GM18505 (cell line): ENCODE measurements around the gene LAPTM5.

Experiments used
- ATAC-seq: cut with Tn5 transposase; IDR thresholded peaks from one replicate; pipeline ENCODE4 v1.9.1; 2021; ENCODE audit not compliant: unreplicated experiment
- POLR2A ChIP-seq: IDR thresholded peaks from 4 replicates; pipeline ENCODE4 v1.6.1; 2011; ENCODE audit warnings: borderline replicate concordance; ENCODE audit not compliant: insufficient read depth, insufficient read length; ENCODE audit errors: extremely low read depth

LAPTM5 gene

GRCh38 chr1:30745834-30746208 lies 11.8 kb downstream of the LAPTM5 start:
- TF ChIP-seq POLR2A, result no peak
- no peak for ATAC-seq

DNA sequence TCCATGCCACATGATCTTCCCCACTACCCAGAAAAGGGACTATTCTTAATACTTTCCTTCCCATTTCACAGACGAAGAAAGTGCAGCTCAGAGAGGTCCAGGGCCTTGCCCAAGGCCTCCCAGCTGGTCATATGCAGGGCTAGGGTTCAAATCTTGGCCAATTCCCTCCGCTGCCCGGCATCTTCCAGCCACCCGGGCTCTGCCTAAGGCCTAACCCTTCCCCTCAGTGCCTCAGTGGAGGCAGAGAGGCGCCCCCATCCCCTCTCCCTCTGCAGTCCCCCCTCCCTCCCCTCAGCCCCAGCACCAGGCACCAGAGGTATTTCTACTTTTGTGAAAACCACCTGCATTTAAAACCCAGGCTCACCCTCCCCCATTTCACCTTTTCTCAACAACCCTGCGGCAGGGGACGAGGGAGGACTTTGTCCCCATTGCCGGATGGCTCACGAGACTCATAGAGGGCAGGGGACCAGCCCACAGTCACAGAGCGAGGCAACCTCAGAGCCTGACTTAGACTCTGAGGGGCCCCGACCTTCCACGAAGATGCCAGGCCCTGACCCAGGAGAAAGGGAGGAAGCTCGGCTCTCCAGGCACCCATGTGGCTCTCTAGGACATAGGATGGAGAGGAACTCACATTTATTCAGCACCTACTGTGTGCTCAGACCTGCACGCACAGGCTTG lies 12.3 kb downstream of the LAPTM5 start:
- TF ChIP-seq POLR2A, result no peak
- ATAC-seq, result no peak

GRCh38 chr1:30744060-30744756 lies 13.4 kb downstream of the LAPTM5 start:
- ATAC-seq, result no peak
- peak; percentile 73 for TF ChIP-seq POLR2A

DNA sequence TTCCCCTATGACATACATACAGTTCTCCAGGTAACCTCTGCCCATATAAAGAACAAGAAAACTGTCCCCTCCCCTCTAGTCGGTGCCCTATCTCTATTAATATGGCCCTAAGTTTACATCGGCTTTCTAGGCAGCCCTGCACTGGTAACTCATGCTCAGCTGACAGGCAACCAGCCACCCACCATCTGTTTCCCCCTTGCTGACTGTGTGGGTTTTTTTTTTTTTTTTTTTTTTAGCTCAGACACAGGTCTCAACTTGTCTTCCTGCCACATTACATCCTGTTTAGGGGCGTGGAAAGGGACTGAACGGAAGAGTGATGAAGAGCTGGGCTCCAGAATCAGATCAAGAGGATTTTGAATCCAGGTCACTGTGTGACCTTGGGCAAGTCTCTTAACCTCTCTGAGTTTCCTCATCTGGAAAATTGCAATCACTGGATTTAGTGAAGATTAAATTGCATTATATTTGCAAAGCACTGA lies 14.0 kb downstream of the LAPTM5 start:
- TF ChIP-seq POLR2A, result no peak
- no peak for ATAC-seq

DNA sequence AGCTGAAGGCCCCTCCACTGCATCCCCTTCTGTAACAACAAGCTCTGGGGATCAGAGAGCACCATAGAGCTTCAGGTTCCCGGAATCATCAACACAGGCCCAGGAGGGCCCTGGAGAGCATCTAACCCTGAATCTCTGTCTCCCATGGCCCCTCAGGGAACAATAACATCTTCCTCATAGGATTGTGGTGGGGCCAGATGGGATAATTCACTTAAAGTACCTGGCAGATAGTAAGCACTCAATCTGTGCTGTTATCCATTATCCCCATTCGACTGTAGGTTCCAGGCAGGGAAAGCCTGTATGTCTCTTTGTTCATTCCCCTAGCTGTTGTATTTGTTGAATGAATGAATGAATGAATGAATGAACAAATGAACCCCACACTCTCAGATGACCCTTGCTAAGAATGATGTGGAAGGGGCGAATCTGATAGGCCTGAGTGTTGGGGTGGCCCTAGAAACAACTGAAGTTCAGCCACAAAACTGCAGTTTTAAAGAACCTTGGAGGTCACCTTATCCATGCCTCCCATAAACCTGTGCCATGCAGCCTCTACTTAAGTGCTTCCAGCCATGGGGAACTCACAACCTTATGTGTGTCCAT lies 14.5 kb downstream of the LAPTM5 start:
- no peak for ATAC-seq
- TF ChIP-seq POLR2A, result no peak

- TF ChIP-seq POLR2A, result no peak
- no peak for ATAC-seq
These were observed 15.1 kb downstream of the LAPTM5 start for GRCh38 chr1:30742300-30742962.

GRCh38 chr1:30741239-30741894 lies 16.2 kb downstream of the LAPTM5 start:
- no peak for TF ChIP-seq POLR2A
- ATAC-seq, result no peak

GRCh38 chr1:30740251-30741238 lies 17.0 kb downstream of the LAPTM5 start:
- ATAC-seq, result no peak
- peak; percentile 9 for TF ChIP-seq POLR2A

DNA sequence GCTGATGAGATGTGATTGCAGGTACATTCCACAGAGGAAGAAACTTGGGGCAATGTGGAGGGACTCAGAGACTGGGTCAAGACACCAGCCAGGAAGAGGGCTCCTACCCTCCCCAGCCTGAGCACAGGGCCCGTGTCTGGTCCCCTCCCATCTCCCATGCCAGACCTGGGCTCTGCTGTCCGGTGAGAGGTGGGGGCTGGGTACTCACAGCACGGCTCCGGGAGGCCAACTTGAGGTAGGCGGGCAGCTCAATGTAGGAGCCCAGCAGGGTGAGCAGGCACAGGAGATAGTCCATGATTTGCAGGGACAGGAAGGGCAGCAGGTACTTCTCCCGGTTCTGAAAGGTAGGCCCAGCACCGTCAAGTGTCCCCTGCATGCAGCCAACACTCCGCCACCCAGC lies 18.0 kb downstream of the LAPTM5 start:
- ATAC-seq, result no peak
- no peak for TF ChIP-seq POLR2A

DNA sequence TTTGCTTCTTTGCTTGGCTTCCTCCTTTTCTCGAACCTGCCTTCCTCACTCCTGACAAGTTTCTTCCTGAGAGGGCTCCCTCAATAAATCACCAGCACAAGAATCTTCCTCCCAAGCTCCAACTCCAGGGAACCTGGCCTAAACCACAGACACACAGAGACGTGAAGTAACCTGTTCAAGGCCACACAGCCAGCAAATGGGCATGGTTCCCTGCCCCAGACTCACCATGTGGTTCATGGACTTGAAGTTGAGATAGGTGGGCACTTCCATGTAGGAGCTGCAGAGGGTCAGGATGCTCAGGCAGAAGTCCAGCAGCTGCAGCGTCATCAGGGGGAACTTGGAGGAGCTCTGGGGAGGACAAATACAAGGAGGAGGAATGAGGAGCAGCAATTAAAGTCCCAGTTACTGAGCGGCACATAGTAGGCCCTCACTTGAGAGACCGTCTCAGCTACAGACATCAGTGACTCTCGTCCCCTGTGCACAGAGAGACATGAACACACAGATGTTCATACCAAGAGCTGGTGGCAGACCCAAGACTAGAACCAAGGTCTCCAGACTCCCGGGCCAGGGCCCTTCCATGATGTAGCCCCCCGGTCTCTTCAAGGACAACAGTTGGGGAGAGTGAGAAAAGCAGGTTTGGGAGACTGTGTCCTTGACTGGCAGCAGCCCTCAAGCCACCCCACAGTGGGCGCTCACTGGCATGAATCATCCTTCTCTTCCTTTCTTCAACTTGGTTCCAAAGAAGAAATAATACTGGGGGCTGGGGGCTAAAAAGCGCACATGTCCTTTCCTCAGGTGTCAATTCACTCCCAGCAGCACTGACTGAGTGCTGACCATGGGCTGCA lies 18.6 kb downstream of the LAPTM5 start:
- no peak for ATAC-seq
- no peak for TF ChIP-seq POLR2A

DNA sequence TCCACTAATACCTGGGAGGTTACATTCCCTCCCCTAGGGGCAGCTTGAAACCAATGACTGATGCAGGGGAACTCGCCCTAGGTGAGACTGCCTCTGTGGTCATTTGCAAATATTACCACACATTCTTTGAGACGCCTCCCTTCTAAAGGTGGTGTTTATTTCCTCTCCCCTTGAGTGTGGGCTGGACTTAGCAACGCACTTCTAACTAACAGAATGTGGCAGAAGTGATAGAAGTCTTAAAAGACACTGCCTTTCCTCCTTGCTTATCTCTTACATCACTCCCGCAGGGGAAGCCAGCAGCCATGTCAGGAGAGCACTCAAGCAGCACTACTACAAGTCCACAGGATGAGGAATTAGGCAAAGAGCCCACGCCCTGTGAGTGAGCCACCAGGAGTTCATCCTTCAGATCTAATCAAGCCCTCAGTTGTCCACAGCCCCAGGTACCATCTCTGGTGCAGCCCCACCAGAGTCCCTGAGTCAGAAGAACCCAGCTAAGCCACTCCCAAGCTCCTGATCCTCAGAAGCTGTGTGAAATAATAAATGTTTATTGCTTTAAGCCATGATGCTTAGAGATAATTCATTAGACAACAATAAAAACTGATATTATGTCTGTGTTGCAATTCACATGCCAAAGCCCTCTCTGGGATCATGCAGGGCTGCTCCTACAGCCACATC lies 19.4 kb downstream of the LAPTM5 start:
- no peak for ATAC-seq
- TF ChIP-seq POLR2A, result peak; percentile 46

DNA sequence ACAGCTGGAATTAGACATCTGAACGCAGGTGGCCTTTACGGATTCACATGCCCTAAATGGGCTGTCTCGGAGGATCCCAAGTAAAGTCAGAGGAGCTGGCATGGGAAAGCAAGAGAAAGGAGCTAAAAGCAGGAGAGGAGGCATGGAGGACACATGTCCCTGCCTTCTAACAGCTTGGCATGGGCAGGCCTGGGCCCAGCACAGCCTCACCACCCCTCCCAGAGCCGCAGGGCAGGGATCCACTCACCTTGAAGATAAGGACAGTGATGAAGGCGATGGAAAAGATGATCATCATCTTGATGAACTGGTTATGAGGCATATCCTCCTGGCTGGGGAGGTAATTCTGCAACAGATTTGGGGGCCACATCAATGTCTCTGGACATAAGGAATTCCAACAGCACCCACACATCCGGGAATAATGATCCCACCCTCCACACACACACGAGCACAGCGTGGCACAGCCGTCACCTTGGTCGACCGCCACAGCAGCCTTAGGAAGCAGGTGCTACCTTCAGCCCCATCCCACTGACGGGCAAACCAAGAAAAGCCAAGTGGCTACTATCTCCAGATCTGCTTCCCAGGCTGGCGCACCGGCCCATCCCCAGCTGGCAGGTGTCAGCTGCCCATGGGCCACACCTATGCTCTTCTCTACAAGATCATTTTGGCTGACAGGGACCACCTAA lies 20.1 kb downstream of the LAPTM5 start:
- no peak for ATAC-seq
- TF ChIP-seq POLR2A, result no peak
